Activated CD4-positive, alpha-beta T cell treated with anti-CD3 and anti-CD28 coated beads, Interleukin-10, Interleukin-2, amounts not matched to agents 100 ng/mL and 50 ng/mL, durations not matched to agents 16 hours and 8 hours (primary cell): ENCODE results near the gene IAH1.
"Not testable (repeated sequence)": the region's sequence is repeated elsewhere in the genome, so short reads cannot be mapped to it uniquely, and the experiment has no call there.

Source experiments
- DNase-seq: peaks from one replicate; pipeline ENCODE4 v3.0.0-alpha.2; 2020

IAH1 gene

GRCh38 chr2:9473985-9474360 lies 378 bp upstream of the IAH1 start:
- DNase-seq = peak; percentile 65

DNA sequence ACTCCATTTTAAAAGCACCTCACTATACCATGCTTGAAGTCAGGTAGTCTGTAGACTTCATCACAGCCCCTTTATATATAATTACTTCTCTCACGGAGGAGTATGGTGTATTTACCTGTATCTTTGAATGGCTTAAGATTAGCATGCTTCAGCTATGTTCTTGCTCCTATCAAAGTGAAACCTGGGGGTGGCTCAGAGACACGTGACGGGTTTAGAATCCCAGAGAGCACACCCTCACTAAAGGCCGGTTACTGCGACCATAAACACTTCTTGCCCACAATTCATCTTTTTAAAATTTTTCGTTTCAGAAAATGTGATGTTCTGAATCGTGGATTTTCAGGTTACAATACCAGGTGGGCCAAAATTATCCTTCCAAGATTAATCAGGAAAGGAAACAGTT lies 3.6 kb downstream of the IAH1 start:
- DNase-seq = peak; percentile 23

- no peak for DNase-seq
Measured at GRCh38 chr2:9478526-9478925, 4.2 kb downstream of the IAH1 start.

GRCh38 chr2:9480157-9480556 lies 5.8 kb downstream of the IAH1 start:
- DNase-seq = no peak

DNA sequence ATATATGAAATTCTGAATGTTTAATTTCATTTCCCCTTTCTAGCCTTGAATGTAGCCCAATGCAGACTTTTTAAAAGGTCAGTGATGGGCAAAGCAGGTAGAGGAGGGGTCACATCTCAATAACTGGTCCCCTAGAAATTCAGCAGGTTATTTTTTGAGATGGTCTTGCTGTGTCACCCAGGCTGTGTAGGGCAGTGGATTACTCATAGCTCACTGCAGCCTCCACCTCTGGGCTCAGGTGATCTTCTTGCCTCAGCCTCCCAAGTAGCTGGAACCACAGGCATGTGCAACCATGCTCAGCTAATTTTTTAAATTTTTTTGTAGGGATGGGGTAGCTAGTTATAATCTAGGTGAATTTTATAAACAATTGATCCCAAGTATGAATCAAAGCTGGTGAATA lies 8.8 kb downstream of the IAH1 start:
- DNase-seq = no peak

DNA sequence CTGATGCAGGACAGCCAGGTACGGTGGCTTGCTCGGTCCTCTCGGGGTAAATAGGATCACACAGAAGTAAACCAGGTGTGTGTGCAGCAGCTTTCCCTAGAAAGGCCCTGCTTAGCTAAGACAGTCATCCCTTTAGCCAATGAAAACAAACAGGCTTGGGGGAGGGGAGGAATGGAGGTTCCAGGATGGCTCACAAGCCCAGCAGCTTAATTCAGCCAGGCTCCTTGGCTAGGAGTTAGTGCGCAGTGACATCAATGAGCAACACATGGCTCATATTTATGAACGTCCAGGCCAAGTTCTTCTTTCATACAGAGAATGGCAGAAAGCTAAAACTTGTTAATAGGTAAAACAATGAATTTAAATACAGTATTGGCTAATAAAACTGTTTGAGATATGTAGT lies 10.2 kb downstream of the IAH1 start:
- no peak for DNase-seq

DNA sequence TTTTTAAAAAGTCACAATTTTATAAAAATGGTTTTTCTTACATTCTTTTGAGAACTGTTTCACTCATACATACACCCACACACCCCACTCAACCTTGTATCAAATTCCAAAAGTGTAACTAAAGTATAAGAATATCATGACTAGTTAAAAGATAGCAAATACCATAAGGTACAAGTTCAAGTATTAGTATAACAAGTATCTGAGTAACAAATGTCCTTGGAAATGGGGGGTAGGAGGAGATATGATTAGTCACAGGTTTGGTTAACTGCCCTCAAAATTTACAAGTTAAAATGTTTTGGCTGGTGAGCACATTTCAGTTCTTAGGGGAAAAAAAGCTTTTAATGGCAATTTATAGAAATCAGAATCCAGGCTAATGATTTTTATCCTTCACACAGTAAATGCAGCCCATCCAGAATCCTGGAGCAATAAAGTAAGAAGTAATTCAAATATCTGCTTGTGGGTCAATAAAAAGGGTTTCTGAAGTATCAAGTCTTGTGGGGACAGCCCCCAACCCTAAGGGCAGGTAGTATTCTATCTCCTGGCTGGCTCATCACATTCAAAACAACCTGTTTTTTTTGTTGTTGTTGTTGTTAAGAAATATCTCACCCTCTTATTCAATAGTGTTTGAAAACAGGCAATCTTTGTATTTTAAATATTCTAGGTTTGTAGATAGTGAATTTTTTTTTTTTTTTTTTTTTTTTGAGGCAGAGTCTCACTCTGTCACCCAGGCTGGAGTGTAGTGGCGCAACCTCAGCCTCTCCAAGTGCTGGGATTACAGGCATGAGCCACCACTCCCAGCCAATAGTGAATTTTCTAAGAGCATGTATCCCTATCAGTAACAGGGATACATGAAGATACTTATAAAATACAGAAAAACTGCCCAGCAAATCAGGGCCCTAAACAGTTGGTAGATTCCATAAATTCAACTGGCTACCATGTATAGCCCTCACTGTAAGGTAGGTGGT lies 14.5 kb downstream of the IAH1 start:
- no peak for DNase-seq

DNA sequence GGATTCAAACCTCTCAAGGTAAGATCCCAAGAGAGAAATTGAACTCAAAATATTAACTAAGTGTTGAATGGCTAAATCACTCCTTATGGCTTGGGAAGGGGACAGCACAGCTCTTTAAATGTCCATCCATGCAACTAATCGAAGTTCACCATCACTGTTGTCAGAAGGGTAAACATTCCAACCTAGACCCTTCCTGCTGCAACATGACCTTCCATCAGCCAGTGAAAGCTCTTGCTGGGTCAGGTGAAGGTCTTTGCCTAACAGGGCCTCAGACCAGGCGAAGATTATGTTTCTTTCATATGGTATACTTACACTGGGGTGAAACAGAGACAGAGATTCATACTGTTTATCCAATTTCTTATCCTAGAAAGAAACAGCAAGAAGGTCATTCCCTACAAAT lies 16.4 kb downstream of the IAH1 start:
- DNase-seq = no peak

DNA sequence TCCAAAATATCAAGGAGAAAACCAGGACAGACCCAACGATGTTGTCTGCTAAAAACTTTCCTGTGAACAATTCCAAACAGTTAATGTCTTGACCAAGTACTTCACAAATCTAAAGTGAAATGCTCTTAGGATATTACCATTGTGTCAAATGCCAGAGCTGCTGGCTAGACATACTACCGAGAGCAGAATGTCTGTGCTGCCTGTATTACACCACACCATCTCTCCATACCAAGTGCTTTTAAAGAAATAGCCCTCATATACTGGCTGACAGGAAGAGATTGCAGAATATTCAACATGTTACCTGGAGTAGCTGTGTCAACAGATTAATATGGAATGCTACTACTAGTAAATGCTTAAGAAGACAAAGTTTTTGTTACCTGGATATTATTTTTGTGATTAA lies 18.6 kb downstream of the IAH1 start:
- no peak for DNase-seq

- peak; percentile 46 for DNase-seq
Measured at GRCh38 chr2:9493478-9493877, 19.1 kb downstream of the IAH1 start.

- DNase-seq = peak; percentile 37
Measured at GRCh38 chr2:9494081-9494480, 19.7 kb downstream of the IAH1 start.

GRCh38 chr2:9497017-9497416 lies 22.7 kb downstream of the IAH1 start:
- peak; percentile 34 for DNase-seq

DNA sequence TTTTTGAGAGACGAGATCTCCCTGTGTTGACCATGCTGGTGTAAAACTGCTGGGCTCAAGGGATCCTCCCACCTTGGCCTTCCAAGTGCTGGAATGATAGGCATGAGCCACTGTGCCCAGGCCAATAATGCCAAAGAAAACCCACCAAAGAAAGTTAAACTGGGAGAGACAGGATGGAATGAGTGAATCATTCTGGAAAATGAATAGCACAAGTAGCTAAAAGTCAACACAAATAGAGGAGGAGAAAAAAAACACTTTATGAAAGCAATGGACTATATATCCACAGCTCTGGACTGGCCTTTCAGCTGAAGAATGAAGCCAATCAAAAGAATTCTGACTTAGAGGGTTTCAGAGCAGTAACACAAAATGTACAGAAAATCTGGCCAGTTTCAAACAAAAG lies 23.9 kb downstream of the IAH1 start:
- no peak for DNase-seq

GRCh38 chr2:9508931-9509330 lies 34.6 kb downstream of the IAH1 start:
- DNase-seq = no peak

- DNase-seq = not testable (repeated sequence)
Measured at GRCh38 chr2:9513946-9514345, 39.6 kb downstream of the IAH1 start.

DNA sequence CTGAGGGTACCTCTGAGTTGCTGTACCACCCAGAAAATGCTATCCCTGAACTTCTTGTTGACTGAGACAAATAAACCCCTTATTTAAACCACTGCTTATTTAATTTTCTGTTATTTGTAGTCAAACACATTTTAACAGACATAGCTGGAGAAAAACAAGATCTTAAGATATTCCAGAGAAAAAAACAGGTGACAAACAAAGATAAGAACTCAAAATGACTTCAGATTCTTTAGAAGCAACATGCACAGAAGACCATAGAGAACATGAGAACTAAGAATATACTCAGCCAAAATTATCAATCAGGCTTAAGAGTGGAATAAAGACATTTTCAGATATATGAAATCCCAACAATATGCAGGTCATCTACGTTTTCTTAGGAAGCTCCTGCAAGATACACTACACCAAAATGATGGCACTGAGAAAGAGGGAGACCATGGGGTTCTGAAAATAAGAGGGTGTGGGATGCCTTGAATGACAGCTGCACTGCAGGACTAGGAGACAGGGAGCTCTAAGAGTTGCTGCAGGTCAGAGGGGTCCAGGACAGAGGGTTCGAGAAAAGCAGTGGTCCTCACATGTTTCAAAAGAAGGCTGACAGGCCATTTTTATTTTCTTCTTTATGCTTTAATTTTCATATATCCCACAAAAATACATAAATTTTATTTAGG lies 42.9 kb downstream of the IAH1 start:
- no peak for DNase-seq

- DNase-seq = no peak
Measured at GRCh38 chr2:9518163-9518562, 43.8 kb downstream of the IAH1 start.

DNA sequence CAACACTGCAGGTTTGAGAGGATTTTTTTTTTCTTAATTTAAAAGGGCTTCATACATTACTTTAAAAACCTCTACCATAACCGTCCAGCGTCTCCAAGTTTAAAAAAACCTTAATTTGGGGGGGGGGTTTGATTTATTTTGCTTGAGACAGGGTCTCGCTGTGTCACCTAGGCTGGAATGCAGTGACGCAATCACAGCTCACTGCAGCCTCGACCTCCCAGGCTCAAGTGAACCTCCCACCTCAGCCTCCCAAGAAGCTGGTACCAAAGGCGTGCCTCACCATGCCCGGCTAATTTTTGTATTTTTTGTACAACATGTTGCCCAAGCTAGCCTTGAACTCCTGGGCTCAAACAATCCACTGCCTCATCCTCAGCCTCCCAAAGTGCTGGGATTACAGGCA lies 44.4 kb downstream of the IAH1 start:
- DNase-seq = no peak

- peak; percentile 11 for DNase-seq
Measured at GRCh38 chr2:9519250-9519649, 44.9 kb downstream of the IAH1 start.

DNA sequence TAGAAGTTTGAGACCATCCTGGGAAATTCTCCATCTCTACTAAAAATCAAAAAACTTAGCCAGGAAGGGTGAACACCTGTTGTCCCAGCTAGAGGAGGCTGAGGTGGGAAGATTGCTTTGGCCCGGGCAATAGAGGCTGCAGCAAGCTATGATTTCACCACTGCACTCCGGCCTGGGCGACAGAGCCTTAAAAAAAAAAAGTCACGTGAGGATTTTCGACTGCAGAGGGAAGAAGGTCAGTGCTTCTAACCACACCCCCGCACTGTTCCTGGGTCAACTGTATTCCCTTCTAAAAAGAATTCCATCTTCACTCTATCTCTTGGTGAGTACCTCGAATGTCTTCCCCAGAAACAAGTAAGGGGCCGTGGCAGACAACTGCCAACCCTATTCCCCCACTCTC lies 49.9 kb downstream of the IAH1 start:
- DNase-seq = no peak

- no peak for DNase-seq
Measured at GRCh38 chr2:9525266-9525665, 50.9 kb downstream of the IAH1 start.

DNA sequence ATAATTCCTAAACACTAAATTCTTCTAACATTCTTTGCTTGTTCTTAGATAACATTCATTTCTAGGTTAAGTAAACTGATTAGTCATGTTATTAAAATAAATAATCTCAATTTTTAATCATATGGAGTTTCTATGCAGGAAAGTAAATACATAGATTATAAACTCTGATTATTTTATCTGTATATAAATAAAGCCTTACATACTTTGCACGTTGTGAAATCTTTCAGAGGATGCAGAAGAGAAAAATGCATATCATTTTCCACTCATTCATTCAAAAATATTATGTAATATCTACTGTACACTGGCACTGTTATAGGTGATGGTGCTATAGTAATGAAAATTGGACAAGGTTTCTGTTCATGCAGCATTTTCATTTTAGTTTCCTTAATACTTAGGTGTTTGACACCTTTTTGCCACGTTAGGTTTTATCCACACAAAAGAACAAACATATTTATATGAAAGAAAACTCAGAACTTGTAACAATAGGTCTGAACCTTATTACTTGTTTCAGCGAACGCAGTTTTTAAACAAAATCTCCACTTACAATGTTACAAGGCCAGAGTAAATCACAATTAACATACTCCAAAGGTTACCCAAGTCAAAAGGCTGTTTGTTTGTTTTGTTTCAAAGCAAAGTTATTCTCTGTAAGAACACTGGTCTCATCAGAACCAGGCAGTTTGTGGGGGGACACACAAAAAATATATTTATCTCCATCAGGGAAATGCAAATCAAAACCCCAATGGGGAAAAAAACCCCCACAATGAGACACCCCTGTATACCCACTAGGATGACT lies 53.8 kb downstream of the IAH1 start:
- DNase-seq = no peak

DNA sequence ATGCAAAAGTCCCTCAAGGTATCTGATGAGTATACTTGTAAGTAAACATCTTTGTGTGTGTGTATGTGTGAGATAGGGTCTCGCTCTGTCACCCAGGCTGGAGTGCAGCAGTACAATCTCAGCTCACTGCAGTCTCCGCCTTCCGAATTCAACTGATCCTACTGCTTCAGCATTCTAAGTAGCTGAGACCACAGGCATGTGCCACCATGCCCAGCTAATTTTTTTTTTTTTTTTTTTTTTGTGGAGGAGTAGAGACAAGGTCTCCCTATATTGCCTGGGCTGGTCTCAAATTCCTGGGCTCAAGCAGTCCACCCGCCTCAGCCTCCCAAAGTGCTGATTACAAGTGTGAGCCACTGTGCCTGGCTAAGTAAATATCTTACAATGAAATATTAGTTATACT lies 58.1 kb downstream of the IAH1 start:
- DNase-seq = no peak

DNA sequence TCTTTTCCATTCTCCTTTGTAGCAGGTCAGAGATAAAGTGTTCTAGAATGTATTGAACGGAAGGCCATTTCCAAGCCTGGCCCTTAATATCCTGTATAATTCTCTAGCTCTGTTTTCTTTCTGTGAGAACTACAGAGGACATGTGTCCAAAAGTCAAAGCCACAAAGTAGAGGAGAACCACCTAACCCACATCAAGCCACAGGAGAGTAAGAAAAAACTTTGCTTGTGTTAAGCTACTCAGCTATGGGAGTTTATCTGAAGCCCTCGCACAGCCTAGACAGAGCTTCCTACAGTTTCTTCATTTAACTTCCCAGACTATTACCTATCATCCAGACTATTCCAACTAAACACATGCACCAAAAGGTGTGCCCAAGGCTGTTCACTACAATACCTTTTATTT lies 59.3 kb downstream of the IAH1 start:
- DNase-seq = no peak
